Thoracic aorta (tissue), 2 donors: ENCODE measurements around the gene SLU7. TPM values are rescaled to one million over a fixed set of nuclear protein-coding genes. Genes with fewer than 3 reads are reported as not detected.

Experiments
- ATAC-seq: fragments of 150-250 bp; one replicate; pipeline ENCODE4 v1.8.0; 2017; ENCODE audit warnings: low read depth; ENCODE audit not compliant: insufficient number of reproducible peaks, low FRiP score
- DNase-seq: peaks from one replicate; pipeline ENCODE4 v3.0.0-alpha.2; 2020; ENCODE audit warnings: low spot score
- H3K27ac ChIP-seq, 2 donors: fragments of 200-600 bp; sonication (generic); 1 replicate in 1 of 2; 2 replicates in 1 of 2; pipeline ENCODE4 v1.5.1; 2016; ENCODE audit warnings: mild to moderate bottlenecking in 2 of 2, moderate library complexity in 2 of 2
- H3K27me3 ChIP-seq: fragments of 200-600 bp; sonication (generic); replicated peaks from 2 replicates; pipeline ENCODE4 v1.6.0; 2016; ENCODE audit warnings: mild to moderate bottlenecking; ENCODE audit not compliant: insufficient read depth
- H3K36me3 ChIP-seq: fragments of 200-600 bp; sonication (generic); one replicate; pipeline ENCODE4 v1.5.1; 2016
- H3K4me1 ChIP-seq, 2 donors: fragments of 200-600 bp; sonication (generic); 1 replicate in 1 of 2; 2 replicates in 1 of 2; pipeline versions ENCODE4 v1.5.1 to v1.6.0; 2016; ENCODE audit warnings: low read depth in 2 of 2, mild to moderate bottlenecking in 1 of 2; ENCODE audit not compliant: control insufficient read depth in 1 of 2
- H3K4me3 ChIP-seq: fragments of 200-600 bp; sonication (generic); 2 replicates; pipeline ENCODE4 v1.5.1; 2016; ENCODE audit warnings: mild to moderate bottlenecking
- H3K9me3 ChIP-seq: fragments of 200-600 bp; sonication (generic); 2 replicates; pipeline ENCODE4 v1.5.1; 2016
- total RNA-seq, 2 donors: library from RNA; depleted of rRNA; stranded (reverse); fragments of >200 nt; gene quantifications; one replicate each; pipeline versions ENCODE4 v1.1.0 to v1.2.3, GENCODE V29; 2016
- TF ChIP-seq, protein P1 (sequence below): fragments of 200-600 bp; sonication (generic); IDR thresholded peaks from one replicate; pipeline ENCODE4 v1.5.1; 2019; ENCODE audit warnings: antibody characterized with exemption

Gene SLU7
- total RNA-seq, 2 donors from 2014 or later: 62.8 to 63.5 TPM

DNA sequence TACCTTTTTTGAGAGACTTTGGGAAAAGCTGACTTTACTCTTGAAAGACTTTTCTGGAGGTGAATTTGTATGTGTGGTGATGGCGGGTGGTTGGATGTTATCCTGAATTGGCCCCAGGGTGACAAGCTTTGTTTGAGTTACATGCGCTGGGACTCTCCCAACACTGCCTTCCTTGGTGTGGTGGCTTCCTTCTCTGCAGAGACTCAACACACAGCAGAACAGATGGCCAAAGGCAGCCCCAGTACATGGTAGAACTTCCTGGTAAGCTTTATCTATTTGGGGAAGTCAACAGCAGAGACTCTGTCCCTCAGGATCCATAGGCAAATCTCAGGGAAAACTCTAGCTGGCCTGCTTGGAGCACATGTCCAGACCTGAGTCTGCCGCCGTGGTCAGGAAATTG is 66.6 kb downstream of the SLU7 start:
- peak overlapping the region in 1 of 2 donors; percentile 72 for H3K27ac ChIP-seq
- peaks cover 9% of the 10 kb centered on the region for H3K36me3 ChIP-seq
- H3K4me1 ChIP-seq: peaks cover 12 to 22% of the 10 kb centered on the region in 2 donors
- H3K27me3 ChIP-seq: no peaks in the 10 kb centered on the region
- ATAC-seq: no peak
- H3K9me3 ChIP-seq: no peaks in the 10 kb centered on the region
- H3K4me3 ChIP-seq: no peak overlapping the region
- TF ChIP-seq, protein P1, sequence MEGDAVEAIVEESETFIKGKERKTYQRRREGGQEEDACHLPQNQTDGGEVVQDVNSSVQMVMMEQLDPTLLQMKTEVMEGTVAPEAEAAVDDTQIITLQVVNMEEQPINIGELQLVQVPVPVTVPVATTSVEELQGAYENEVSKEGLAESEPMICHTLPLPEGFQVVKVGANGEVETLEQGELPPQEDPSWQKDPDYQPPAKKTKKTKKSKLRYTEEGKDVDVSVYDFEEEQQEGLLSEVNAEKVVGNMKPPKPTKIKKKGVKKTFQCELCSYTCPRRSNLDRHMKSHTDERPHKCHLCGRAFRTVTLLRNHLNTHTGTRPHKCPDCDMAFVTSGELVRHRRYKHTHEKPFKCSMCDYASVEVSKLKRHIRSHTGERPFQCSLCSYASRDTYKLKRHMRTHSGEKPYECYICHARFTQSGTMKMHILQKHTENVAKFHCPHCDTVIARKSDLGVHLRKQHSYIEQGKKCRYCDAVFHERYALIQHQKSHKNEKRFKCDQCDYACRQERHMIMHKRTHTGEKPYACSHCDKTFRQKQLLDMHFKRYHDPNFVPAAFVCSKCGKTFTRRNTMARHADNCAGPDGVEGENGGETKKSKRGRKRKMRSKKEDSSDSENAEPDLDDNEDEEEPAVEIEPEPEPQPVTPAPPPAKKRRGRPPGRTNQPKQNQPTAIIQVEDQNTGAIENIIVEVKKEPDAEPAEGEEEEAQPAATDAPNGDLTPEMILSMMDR: no peak
- no peak for DNase-seq

Other genes with a start within 250 kb of the SLU7 start
- gene FABP6, start 189.6 kb downstream of the SLU7 start, total RNA-seq: not detected
- gene CCNJL, start 106.5 kb downstream of the SLU7 start, total RNA-seq: 1 to 10 TPM in 1 of 2 donors, under 1 TPM in 1; 0.54 to 3.0 TPM
- gene C1QTNF2, start 48.5 kb downstream of the SLU7 start, total RNA-seq: 10 to 100 TPM in 1 of 2 donors, 1 to 10 TPM in 1; 8.3 to 13.8 TPM
- 1 to 10 TPM; 2.7 to 6.0 TPM for gene FAM200C, start 19.0 kb downstream of the SLU7 start, total RNA-seq
- gene PTTG1, start 2.8 kb upstream of the SLU7 start, total RNA-seq: 1 to 10 TPM in 1 of 2 donors, not detected in 1; 2.2 TPM